IPS-20b (cell line): ENCODE results near the gene ARL4D.
"Not testable (repeated sequence)": the region's sequence is repeated elsewhere in the genome, so short reads cannot be mapped to it uniquely, and the experiment has no call there.

Experiments
- H3K27ac ChIP-seq: one replicate; pipeline ENCODE4 v1.5.1; 2013; ENCODE audit warnings: low read length
- H3K27me3 ChIP-seq: 2 replicates; pipeline ENCODE4 v1.6.1; 2013; ENCODE audit warnings: mild to moderate bottlenecking, low read length, inconsistent platforms; ENCODE audit not compliant: insufficient read depth
- H3K36me3 ChIP-seq: 2 replicates; pipeline ENCODE4 v1.6.1; 2013; ENCODE audit warnings: low read depth, mild to moderate bottlenecking, inconsistent platforms, low read length, moderate library complexity; ENCODE audit not compliant: insufficient read depth
- H3K4me1 ChIP-seq: 2 replicates; pipeline ENCODE4 v1.6.1; 2013; ENCODE audit warnings: mild to moderate bottlenecking, control low read depth, inconsistent platforms, low read length, moderate library complexity; ENCODE audit not compliant: insufficient read depth
- H3K4me3 ChIP-seq: 2 replicates; pipeline ENCODE4 v1.5.1; 2013; ENCODE audit warnings: mild to moderate bottlenecking, low read length, inconsistent platforms
- H3K9ac ChIP-seq: 2 replicates; pipeline ENCODE4 v1.6.1; 2013; ENCODE audit warnings: low read depth, mild to moderate bottlenecking, inconsistent platforms, low read length, moderate library complexity
- H3K9me3 ChIP-seq: 2 replicates; pipeline ENCODE4 v1.6.1; 2013; ENCODE audit warnings: mild to moderate bottlenecking, low read depth, low read length, inconsistent platforms; ENCODE audit not compliant: insufficient read depth

Gene ARL4D

DNA sequence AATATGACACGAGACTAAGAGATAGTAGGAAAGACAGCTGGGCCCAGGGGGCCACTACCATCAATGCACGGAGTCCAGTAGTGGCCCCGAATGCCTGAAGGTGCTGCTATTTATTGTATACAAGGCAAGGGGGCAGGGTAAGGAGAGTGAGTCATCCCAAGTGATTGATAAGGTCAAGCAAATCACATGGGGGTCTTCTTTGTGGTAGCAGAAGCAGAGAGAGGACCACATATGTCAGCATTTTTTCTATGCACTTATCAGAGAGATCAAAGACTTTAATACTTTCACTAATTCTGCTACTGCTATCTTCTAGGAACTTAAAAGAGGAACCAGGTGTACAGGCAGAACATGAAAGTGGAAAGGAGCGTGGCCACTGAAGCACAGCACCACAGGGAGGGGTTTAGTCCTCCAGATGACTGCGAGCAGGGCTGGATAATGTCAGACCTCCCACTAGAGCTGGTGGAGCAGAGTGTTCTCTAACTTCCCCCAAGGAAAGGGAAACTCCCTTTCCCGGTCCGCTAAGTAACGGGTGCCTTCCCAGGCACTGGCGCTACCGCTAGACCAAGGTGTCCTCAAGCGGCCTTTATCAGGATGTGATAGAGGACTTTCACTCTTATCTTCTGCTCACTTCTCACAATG lies 26.4 kb upstream of the ARL4D start:
- H3K4me1 ChIP-seq, result peaks cover 3% of the 10 kb centered on the region; the same call in 1 of the 2 replicates
- no peaks in the 10 kb centered on the region for H3K27me3 ChIP-seq
- no peak overlapping the region for H3K9ac ChIP-seq
- no peak overlapping the region for H3K27ac ChIP-seq
- no peak overlapping the region for H3K4me3 ChIP-seq
- H3K9me3 ChIP-seq, result no peaks in the 10 kb centered on the region
- H3K36me3 ChIP-seq, result no peaks in the 10 kb centered on the region

GRCh38 chr17:43373356-43373755 lies 25.4 kb upstream of the ARL4D start:
- no peaks in the 10 kb centered on the region for H3K36me3 ChIP-seq
- H3K4me1 ChIP-seq, result no peaks in the 10 kb centered on the region
- no peaks in the 10 kb centered on the region for H3K9me3 ChIP-seq
- H3K4me3 ChIP-seq, result no peak overlapping the region
- no peak overlapping the region for H3K9ac ChIP-seq
- no peaks in the 10 kb centered on the region for H3K27me3 ChIP-seq
- no peak overlapping the region for H3K27ac ChIP-seq

DNA sequence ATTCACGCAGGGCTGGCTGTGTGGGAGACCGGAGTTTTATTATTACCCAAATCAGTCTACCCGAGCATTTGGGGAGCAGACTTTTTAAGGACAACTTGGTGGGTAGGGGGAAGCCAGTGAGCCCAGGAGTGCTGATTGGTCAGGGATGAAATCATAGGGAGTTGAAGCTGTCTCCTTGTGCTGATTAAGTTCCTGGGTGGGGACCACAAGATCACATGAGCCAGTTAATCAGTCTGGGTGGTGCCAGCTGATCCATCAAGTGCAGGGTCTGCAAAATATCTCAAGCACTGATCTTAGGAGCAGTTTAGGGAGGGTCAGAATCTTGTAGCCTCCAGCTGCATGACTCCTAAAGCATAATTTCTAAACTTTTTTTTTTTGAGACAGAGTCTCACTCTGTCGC lies 22.9 kb upstream of the ARL4D start:
- not testable (repeated sequence) for H3K36me3 ChIP-seq, H3K4me3 ChIP-seq, H3K27ac ChIP-seq, H3K4me1 ChIP-seq, H3K27me3 ChIP-seq, H3K9ac ChIP-seq
- H3K9me3 ChIP-seq, result peaks cover 16% of the 10 kb centered on the region

- Histone ChIP-seq H3K9ac (no peak overlapping the region), H3K4me1 (no peaks in the 10 kb centered on the region), H3K9me3 (peaks cover 16% of the 10 kb centered on the region), H3K4me3 (no peak overlapping the region), H3K27me3 (no peaks in the 10 kb centered on the region), H3K27ac (no peak overlapping the region), H3K36me3 (no peaks in the 10 kb centered on the region)
Observed at GRCh38 chr17:43377056-43377810, 21.6 kb upstream of the ARL4D start.

GRCh38 chr17:43378766-43379165 lies 20.0 kb upstream of the ARL4D start:
- no peaks in the 10 kb centered on the region for H3K27me3 ChIP-seq
- H3K36me3 ChIP-seq, result no peaks in the 10 kb centered on the region
- H3K4me1 ChIP-seq, result no peaks in the 10 kb centered on the region
- peaks cover 16% of the 10 kb centered on the region for H3K9me3 ChIP-seq
- no peak overlapping the region for H3K9ac ChIP-seq
- H3K4me3 ChIP-seq, result no peak overlapping the region
- no peak overlapping the region for H3K27ac ChIP-seq

- Histone ChIP-seq H3K9me3 (peaks cover 16% of the 10 kb centered on the region), H3K27me3 (no peaks in the 10 kb centered on the region), H3K4me1 (no peaks in the 10 kb centered on the region), H3K36me3 (no peaks in the 10 kb centered on the region), H3K27ac (no peak overlapping the region), H3K4me3 (no peak overlapping the region), H3K9ac (no peak overlapping the region)
Observed at GRCh38 chr17:43380307-43380706, 18.5 kb upstream of the ARL4D start.

DNA sequence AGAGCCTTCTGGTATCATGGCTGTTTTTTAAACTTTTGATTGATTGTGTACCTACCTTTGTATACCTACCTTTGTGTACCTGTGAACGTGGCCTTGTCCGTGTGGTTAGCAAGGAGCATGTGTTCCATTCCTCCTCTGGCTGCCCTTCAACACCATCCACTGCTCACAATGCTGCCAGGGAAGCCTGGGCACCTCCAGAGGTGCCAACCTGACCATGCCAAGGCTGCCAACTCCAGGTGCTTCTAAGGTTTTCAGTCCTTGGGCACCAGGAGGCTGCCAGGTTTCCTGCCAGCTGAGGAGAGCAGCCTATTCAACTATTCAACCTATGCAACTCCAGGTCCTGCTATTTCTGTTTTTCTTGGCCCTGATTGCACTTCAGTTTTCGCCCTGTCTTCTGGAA lies 17.6 kb upstream of the ARL4D start:
- peaks cover 16% of the 10 kb centered on the region for H3K9me3 ChIP-seq
- no peaks in the 10 kb centered on the region for H3K36me3 ChIP-seq
- H3K4me1 ChIP-seq, result no peaks in the 10 kb centered on the region
- no peak overlapping the region for H3K9ac ChIP-seq
- H3K27ac ChIP-seq, result no peak overlapping the region
- H3K27me3 ChIP-seq, result no peaks in the 10 kb centered on the region
- H3K4me3 ChIP-seq, result no peak overlapping the region

DNA sequence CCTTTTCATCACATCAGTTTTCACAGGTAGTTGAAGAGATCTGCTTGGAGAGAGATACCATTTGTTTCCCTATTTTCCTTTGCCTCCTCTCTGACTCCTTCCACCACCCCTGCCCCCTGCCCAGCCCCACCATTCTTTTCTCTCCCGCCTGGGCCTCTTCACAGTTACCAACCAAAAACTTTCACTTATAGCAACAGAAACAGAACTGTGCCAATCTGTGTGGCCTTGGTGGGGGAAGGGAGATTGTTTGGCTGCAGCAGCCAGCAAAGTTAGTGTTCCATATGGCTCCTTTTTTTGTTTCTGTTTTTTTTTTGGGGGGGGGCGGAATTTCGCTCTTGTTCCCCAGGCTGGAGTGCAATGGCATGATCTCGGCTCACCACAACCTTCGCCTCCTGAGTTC lies 17.2 kb upstream of the ARL4D start:
- Histone ChIP-seq H3K9me3 (peaks cover 16% of the 10 kb centered on the region), H3K27me3 (no peaks in the 10 kb centered on the region), H3K27ac (no peak overlapping the region), H3K4me3 (no peak overlapping the region), H3K4me1 (no peaks in the 10 kb centered on the region), H3K36me3 (no peaks in the 10 kb centered on the region), H3K9ac (no peak overlapping the region)

DNA sequence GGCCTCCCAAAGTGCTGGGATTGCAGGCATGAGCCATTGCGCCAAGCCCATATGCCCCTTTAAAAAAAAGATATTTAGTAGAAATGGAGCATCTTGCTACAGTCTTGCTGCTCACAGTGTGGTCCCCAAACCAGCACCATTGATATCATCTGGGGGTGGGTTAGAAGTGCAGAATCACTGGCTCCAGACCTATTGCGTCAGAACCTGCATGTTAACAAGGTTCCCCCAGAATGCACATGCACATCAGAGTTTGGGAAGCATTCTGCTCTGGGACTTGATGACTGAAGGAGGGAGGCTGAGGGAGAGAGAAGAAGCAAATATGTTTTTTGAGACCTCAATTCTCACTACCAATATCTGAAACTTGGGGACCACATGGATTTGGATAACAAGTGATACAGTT lies 16.0 kb upstream of the ARL4D start:
- H3K9me3 ChIP-seq, result peaks cover 16% of the 10 kb centered on the region
- no peak overlapping the region for H3K9ac ChIP-seq
- no peak overlapping the region for H3K27ac ChIP-seq
- no peaks in the 10 kb centered on the region for H3K4me1 ChIP-seq
- H3K36me3 ChIP-seq, result no peaks in the 10 kb centered on the region
- no peaks in the 10 kb centered on the region for H3K27me3 ChIP-seq
- no peak overlapping the region for H3K4me3 ChIP-seq

- Histone ChIP-seq H3K9ac (no peak overlapping the region), H3K4me3 (no peak overlapping the region), H3K36me3 (no peaks in the 10 kb centered on the region), H3K27ac (no peak overlapping the region), H3K4me1 (no peaks in the 10 kb centered on the region), H3K9me3 (peaks cover 16% of the 10 kb centered on the region), H3K27me3 (no peaks in the 10 kb centered on the region)
Observed at GRCh38 chr17:43383372-43383771, 15.4 kb upstream of the ARL4D start.

- no peaks in the 10 kb centered on the region for H3K27me3 ChIP-seq
- H3K27ac ChIP-seq, result no peak overlapping the region
- no peaks in the 10 kb centered on the region for H3K36me3 ChIP-seq
- no peak overlapping the region for H3K4me3 ChIP-seq
- H3K9me3 ChIP-seq, result peaks cover 16% of the 10 kb centered on the region
- no peak overlapping the region for H3K9ac ChIP-seq
- H3K4me1 ChIP-seq, result no peaks in the 10 kb centered on the region
Observed at GRCh38 chr17:43383826-43384475, 14.8 kb upstream of the ARL4D start.

GRCh38 chr17:43384476-43384862 lies 14.3 kb upstream of the ARL4D start:
- H3K9ac ChIP-seq, result no peak overlapping the region
- H3K27ac ChIP-seq, result no peak overlapping the region
- H3K36me3 ChIP-seq, result no peaks in the 10 kb centered on the region
- H3K27me3 ChIP-seq, result no peaks in the 10 kb centered on the region
- H3K9me3 ChIP-seq, result peaks cover 15% of the 10 kb centered on the region
- H3K4me3 ChIP-seq, result no peak overlapping the region
- H3K4me1 ChIP-seq, result no peaks in the 10 kb centered on the region
